Measurements from ENCODE around the gene GUCA2B.

DNA sequence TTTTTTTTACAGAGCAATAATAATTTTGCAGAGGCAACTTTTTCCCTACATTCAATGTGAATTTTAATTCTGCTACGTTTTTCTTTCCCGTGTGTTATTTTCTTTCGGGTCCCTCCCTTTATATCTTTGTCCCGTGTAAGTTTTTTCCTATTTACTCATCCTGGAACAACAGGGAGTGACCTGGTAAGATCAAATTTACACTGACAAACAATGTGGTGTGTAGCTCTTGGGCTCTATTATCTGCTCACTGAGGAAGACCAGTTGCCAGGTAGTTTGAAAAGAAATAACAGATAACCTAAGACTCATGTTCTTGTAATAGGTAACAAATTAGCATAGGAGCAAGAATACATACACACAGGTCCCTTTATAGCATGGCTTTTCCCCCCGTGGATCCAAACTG, 45.0 kb downstream of the GUCA2B start:
- TF ChIP-seq, protein P1, sequence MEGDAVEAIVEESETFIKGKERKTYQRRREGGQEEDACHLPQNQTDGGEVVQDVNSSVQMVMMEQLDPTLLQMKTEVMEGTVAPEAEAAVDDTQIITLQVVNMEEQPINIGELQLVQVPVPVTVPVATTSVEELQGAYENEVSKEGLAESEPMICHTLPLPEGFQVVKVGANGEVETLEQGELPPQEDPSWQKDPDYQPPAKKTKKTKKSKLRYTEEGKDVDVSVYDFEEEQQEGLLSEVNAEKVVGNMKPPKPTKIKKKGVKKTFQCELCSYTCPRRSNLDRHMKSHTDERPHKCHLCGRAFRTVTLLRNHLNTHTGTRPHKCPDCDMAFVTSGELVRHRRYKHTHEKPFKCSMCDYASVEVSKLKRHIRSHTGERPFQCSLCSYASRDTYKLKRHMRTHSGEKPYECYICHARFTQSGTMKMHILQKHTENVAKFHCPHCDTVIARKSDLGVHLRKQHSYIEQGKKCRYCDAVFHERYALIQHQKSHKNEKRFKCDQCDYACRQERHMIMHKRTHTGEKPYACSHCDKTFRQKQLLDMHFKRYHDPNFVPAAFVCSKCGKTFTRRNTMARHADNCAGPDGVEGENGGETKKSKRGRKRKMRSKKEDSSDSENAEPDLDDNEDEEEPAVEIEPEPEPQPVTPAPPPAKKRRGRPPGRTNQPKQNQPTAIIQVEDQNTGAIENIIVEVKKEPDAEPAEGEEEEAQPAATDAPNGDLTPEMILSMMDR (IDR thresholded peaks at IDR 0.05) = no peak
- TF ChIP-seq POLR2A (IDR thresholded peaks at IDR 0.05) (no peak), EP300 (IDR thresholded peaks at IDR 0.05; ENCODE audit: low read depth) (no peak), POLR2AphosphoS5 (IDR thresholded peaks at IDR 0.05) (no peak)

All from transverse colon (tissue), 4 donors.